Activated CD8-positive, alpha-beta memory T cell treated with anti-CD3 and anti-CD28 coated beads for 48 hours (primary cell): ENCODE results near the gene TMEM175.

Source experiments
- DNase-seq, 3 experiments: peaks; one replicate each; pipeline ENCODE4 v3.0.0-alpha.2; 2020; ENCODE audit warnings: low read depth in 2 of 3, low spot score in 2 of 3

The TMEM175 gene

DNA sequence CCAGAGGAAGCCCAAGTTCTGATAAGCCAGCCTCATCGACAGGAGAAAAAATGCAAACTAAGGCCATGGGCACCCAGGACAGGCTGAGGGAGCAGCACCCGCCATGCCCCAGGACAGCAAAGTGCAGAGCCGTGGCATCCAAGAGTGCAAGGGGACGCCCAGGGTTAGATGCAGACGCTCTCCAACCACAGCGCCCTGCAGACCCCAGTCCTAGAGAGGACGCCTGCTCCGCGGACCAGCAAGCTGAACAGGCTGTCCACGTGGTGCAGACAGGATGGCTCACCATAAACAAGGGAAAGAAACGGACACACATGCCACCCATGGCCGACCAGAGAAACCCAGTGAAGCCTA is 32.7 kb upstream of the TMEM175 start:
- DNase-seq: no peak

DNA sequence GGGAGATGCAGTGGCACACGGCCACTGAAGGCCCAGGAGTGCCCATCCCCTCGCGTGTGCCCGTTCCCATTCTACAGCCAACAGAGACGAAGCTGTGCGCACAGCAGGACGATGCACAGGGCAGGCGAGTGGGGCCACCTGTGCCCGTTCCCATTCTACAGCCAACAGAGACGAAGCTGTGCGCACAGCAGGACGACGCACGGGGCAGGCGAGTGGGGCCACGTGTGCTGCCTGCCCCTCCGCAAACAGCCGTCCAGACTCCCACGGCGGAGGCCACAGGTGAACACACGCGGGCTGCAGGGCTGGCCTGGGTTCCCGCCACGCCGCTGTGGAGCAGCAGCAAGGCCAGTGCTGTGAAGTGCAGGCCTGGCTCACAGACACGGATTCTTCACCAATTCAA is 32.2 kb upstream of the TMEM175 start:
- DNase-seq: no peak

DNA sequence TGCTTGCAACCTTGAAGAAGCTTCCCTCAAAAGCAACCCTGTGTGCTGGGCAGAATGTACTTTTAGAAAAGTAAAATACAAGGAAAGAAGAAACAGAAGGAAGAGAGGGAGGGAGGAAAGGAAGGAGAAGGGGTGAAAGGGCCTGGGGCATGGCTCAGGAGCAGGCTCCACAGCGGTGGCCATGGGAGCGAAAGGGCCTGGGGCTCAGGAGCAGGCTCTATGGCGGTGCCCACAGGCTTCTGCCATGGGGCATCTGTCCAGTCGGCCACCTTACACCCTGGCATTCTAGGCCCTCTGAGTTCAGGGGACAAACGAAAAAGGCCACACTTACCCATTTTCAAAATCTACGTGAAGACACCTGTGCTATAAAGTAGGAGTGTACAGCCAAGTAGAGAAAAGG is 31.5 kb upstream of the TMEM175 start:
- DNase-seq: no peak

GRCh38 chr4:901192-901910 is 30.9 kb upstream of the TMEM175 start:
- DNase-seq: no peak

DNA sequence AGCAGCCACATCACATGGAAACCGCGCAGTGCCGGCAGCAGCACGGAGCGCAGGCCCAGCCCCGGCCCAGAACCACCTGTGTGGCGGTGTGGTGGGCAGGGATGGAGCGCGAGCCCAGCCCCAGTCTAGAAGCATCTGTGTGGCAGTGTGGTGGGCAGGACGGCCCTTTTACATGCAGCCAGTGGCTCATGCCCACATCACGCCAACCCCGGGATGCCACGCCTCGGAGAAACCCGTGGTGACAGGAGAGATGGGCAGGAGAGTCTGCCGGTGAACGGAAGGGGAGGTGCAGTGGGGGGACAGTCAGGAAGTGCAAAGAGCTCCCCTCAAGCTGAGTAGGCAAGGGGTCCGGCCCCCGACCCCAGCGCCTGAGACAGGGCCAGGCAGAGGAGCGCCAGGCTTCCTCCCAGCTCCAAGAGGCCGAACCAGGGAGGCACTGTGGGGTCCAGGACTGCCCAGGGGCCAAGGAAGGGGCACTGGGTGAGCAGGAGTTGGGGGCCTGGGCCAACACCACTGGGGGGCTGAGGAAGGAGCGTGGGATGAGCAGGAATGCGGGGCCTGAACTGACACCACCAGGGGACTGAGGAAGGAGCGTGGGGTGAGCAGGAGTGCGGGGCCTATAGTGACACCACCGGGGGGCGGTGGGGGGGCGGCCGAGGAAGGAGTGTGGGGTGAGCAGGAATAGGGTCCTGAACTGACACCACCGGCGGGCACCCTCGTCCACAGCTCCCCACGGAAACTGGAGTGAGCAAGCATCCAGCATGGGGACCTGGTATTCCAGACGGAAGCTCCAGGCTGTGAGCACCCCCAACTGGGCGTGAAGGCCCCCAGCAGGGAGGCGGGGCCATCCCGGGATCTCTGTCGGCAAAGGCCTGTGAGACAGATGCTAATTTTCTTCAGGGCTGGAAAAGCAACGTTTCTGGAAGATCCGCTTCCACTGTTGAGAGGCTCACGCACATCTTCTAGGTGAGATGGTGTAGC is 28.9 kb upstream of the TMEM175 start:
- no peak for DNase-seq

- no peak for DNase-seq
Measured at GRCh38 chr4:905485-906338, 26.5 kb upstream of the TMEM175 start.

- DNase-seq: no peak
Measured at GRCh38 chr4:906339-907102, 25.7 kb upstream of the TMEM175 start.

GRCh38 chr4:907103-907400 is 25.2 kb upstream of the TMEM175 start:
- no peak for DNase-seq

DNA sequence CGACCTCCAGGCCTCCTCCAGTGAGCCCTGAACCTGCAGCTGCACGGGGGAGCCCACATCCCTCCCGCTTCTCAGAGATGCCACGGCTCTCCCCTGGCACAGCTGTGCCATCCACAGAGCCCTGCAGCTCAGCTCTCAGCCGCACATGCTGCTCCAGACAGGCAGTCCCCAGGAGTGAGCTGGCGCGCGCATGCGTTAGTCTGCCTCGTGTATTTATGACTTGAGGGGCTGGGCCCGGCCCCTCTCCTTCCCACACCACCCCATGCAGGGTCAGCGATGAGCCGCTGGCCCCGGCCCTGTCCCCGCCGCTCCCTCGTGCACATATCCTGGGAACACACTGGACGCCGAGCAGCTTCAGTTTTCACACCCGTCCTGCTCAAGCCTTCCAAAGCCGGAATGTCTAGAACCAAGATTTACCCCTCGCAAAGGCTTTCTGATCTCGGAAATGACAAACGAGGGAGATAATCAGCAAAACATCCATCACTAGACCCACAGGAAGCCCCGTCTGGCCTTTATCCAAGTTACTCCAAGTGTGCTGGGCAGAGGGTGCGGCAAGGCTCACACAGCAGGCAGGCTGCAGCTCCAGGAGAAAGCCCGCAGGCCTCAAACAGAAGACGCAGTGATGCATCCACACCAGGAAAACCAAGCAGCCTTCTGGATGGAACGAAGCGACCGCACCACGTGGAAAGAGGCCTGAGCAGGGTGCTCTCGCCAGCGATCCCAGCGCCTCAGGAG is 24.4 kb upstream of the TMEM175 start:
- DNase-seq: no peak

DNA sequence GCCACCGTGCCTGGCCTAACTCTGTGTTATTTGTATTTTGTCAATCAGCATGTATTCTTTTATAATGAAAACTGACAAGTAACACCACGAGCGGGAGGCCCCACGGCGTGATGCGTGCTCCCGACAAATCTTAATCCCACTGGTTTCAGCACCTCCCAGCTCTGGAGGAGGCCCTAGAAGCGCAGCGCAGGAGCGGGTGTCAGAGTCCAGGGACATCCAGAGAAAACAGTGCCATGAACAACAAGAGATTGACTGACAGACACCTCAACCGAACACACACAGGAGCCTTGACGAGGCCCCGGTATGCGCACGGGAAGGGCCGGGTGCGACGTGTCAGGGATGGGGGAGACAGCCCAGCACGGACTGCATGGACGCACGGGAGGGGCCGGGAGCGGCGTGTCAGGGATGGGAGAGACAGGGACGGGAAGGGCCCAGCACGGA is 23.1 kb upstream of the TMEM175 start:
- DNase-seq: no peak

DNA sequence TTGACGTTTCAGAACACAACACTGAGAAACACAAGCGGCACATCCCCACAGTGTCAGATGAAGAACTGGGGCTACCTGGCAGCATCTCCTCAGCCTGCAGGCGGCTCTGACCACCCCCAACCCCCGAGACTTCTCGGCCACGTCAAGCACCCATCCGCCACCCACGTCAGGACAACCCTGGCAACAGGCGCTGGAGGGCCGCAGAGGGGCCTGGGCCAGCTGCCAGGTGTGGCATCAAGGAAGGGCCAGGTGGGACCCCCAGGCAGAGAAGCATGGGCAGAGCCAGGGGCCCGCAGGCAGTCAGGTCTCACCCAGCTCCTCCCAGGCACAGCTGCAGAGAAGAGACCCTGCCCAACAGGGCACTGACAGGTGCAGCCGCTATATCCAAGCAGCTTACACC is 22.4 kb upstream of the TMEM175 start:
- DNase-seq: no peak

DNA sequence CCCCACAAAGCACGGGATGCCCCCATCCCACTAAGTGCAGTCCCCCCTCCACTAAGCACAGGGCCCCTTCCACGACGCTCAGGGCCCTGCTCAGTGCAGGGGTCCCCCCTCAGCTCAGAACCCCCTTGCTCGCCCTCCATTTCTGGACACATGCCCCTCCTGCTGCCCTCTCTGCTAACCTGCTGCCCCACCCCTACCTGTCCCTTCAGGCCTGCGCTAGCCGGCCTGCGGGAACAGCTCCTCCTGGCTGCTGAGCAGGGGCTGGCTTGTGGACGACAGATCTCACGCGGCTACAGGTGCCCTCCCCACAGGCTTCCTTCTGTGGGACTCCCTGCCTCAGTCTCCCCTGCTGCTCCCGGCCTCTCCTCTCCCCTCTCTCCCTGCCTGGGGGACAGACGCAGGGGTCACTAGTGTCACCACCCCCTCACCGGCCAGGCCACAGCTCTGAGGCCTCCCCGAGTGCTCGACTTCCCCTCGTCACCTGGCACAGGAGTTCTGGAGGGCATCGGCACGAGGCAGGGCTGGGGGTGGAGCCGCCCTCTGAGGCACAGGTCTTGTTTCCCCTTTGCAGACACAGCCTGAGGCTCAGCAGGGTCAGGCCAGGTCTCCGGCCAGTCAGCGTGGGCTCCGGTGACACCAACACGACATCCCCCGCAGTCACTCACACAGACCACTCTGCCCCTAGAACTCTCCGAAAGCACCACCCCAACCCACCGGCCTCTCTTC is 21.7 kb upstream of the TMEM175 start:
- no peak for DNase-seq

DNA sequence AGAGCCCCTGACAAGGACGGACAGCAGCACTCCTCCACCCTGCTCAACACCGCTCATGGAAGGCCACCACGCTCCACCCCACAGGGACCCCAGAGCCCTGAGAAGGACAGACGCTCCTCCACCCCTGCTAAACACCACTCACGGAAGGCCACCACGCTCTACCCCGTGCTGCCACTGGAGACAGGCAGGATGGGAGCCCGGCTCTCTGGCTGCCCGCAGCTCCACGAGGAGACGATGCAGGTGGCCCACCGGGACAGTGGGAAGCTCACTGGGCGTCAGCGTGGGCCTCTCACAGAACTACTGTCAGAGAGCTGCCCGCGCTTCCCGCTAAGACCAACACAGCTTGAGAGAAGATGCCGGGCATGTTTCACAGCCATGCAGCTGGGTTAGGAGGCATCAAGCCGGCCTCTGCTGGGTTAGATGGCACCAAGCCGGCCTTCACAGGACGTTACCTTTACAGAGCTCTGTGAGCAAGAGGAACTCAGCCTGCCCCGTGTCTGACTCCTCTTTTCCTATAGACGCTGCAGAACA is 21.0 kb upstream of the TMEM175 start:
- DNase-seq: no peak

DNA sequence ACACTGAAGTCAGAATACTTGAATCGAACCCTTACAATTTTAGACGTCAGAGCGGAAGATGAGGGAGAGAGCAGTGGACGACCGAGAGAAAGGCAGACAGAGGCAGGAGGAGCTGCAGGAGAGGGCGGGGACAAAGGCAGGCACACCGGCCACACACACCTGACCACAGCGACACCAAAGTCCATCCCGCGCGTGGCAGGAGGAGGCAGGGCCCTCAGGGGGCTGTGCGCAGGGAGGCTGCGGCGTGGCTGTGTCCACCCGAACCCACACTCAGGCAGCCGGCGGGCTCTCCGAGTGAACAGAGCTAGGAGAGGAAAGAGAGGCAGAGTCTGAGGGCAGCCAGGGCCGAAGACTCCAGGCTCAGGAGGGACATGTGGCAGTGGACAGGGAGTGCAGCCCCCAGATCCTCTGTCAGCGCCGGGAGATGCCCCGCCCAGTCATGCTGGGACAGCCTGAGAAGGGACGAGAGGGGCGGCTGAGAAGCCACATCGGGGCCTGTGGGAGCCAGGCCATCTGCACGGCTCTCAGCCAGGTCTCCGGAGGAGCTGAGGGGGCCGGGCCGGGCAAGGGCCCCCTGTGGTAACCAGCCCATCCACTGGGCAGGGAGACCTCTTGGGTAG is 20.3 kb upstream of the TMEM175 start:
- no peak for DNase-seq

DNA sequence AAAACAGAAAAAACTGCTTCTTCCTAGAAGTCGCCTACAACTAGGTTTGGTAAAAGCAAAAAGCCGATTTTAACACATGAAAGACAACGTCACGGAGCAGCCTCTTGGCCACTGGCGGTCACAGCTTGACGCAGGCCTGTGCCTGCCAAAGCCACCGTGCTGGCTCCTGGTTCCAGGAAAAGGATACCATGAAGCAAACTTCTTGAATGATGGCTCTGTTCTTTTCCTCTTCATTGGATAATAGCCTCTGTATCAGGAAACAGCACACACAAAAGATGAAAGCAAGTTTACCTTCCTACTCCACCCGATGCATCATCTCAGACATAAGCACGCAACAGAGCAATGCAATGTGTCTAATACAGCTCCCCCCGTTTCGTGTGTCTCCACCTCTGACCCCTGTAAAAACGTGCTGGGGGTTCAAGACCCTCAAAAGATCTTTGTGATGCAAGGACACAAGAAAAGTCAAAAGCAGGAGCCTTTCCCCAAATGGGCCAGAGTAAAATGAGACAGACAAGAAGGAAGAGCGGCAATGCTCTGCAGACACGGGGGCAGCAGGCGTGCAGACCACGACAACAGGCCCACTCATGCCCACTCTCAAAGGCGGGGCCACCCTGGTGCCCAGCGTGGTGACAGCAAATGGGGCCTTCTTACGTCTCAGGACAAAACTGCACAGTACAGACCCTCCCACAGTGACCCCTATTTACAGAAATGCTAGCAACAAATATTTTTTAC is 19.5 kb upstream of the TMEM175 start:
- no peak for DNase-seq

DNA sequence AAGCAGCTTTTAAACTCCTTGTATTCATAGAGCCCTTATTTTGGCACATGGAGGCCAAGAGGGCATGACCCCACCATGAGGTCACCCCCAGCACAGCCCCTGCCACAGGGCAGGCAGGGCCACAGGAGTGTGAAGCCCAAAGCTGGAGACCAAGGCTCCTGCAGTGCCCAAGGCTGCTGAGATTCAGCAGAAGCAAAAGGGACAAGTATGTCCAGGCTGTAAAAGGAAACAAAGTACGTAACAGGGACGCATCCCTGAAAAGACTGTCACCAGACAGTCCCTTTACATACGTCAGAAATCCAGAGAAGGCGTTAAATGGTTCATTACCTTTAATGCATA is 19.0 kb upstream of the TMEM175 start:
- DNase-seq: no peak

- no peak for DNase-seq
Measured at GRCh38 chr4:914531-914930, 17.7 kb upstream of the TMEM175 start.

DNA sequence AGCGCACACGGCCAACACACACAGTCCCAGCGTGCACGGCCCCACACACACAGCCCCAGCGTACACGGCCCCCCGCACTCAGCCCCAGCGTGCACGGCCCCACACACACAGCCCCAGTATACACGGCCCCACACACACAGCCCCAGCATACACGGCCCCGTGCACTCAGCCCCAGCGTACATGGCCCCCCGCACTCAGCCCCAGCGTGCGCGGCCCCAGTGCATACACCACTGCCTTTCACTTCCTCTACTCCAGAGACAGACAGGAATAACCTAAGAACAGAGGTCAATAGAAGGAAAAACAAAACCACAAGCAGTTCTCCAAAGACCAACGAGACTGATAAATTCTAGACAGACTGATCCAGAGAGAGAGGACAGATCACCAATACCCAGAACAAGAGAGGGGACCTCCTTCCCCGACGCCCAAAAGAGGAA is 17.2 kb upstream of the TMEM175 start:
- no peak for DNase-seq
